SU-DHL-6 (cell line): ENCODE results near the gene VPS41.

Source experiments
- H2AFZ ChIP-seq: fragments of 200-600 bp; sonication (generic); 2 replicates; pipeline ENCODE4 v1.6.1; 2014; ENCODE audit warnings: low read depth, mild to moderate bottlenecking, moderate library complexity, mixed read lengths, antibody characterized with exemption, low read length; ENCODE audit not compliant: severe bottlenecking
- H3F3A ChIP-seq: fragments of 200-600 bp; shearing (Covaris generic); 2 replicates; pipeline ENCODE4 v1.6.0; 2016; ENCODE audit warnings: antibody characterized with exemption, mild to moderate bottlenecking; ENCODE audit not compliant: insufficient read depth
- H3K27ac ChIP-seq: fragments of 200-600 bp; sonication (generic); 2 replicates; pipeline ENCODE4 v1.5.1; 2016; ENCODE audit warnings: low read depth, mild to moderate bottlenecking, low read length, moderate library complexity, mixed read lengths
- H3K27me3 ChIP-seq: fragments of 200-600 bp; sonication (generic), shearing (Covaris generic); 2 replicates; pipeline ENCODE4 v1.6.0; 2014; ENCODE audit warnings: mild to moderate bottlenecking, low read length
- H3K36me3 ChIP-seq: fragments of 200-600 bp; sonication (generic); 2 replicates; pipeline ENCODE4 v1.6.1; 2014; ENCODE audit warnings: mild to moderate bottlenecking, low read length, mixed read lengths
- H3K4me2 ChIP-seq: fragments of 300-600, 200-600 bp; shearing (Covaris generic), sonication (generic); 2 replicates; pipeline ENCODE4 v1.6.0; 2014; ENCODE audit warnings: low read length, low read depth, mild to moderate bottlenecking; ENCODE audit not compliant: poor library complexity, severe bottlenecking
- H3K4me3 ChIP-seq: fragments of 200-600 bp; sonication (generic); 2 replicates; pipeline ENCODE4 v1.5.1; 2014; ENCODE audit warnings: antibody characterized with exemption, low read length, mild to moderate bottlenecking, mixed read lengths; ENCODE audit not compliant: insufficient read depth, poor library complexity, severe bottlenecking
- H3K79me2 ChIP-seq: fragments of 200-600 bp; sonication (generic); 2 replicates; pipeline ENCODE4 v1.6.1; 2014; ENCODE audit warnings: mild to moderate bottlenecking, low read length, moderate library complexity; ENCODE audit not compliant: insufficient read depth
- H3K9ac ChIP-seq: fragments of 200-600 bp; sonication (generic); 2 replicates; pipeline ENCODE4 v1.7.0; 2014; ENCODE audit warnings: mild to moderate bottlenecking, low read length
- H3K9me2 ChIP-seq: fragments of 200-600 bp; sonication (generic); replicated peaks from 2 replicates; pipeline ENCODE4 v1.6.1; 2014; ENCODE audit warnings: low read length; ENCODE audit not compliant: insufficient read depth
- H3K9me3 ChIP-seq: fragments of 200-600 bp; sonication (generic); 2 replicates; pipeline ENCODE4 v1.6.1; 2014; ENCODE audit warnings: low read length, mixed read lengths; ENCODE audit not compliant: insufficient read depth
- H4K20me1 ChIP-seq: fragments of 200-600 bp; sonication (generic); 2 replicates; pipeline ENCODE4 v1.6.1; 2014; ENCODE audit warnings: low read depth, mild to moderate bottlenecking, antibody characterized with exemption, low read length, moderate library complexity, mixed read lengths
- CTCF ChIP-seq: fragments of 200-600 bp; sonication (generic); IDR thresholded peaks from one replicate; pipeline ENCODE4 v1.5.1; 2017; ENCODE audit warnings: antibody characterized with exemption, mild to moderate bottlenecking, low read length, moderate library complexity; ENCODE audit not compliant: insufficient read depth, poor library complexity, severe bottlenecking
- EZH2phosphoT487 ChIP-seq: fragments of 200-600 bp; sonication (generic), shearing (Covaris generic); conservative IDR thresholded peaks from 2 replicates; pipeline ENCODE4 v1.6.1; 2018; ENCODE audit warnings: mild to moderate bottlenecking, antibody characterized with exemption, low read length, moderate library complexity, mixed read lengths

Gene VPS41

DNA sequence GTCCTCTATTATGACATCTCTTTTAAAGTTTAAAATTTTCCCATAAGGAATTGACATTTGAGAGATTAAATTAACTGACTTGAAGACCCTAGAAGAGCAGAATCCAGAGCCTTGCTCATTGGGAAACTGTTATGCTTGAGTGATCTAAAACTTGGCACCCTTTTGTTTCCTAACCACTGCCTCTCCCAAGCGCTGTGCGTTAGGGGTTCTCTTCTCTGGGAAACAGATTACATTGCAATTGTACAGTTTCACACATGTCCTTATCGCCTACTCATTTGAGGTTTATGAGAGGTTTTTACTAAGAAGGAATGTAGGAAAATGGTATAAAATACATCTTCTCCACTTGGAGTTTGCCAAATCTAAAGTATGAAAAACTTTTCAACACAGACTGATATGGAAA, 151.1 kb downstream of the VPS41 start:
- H4K20me1 ChIP-seq = no peaks in the 10 kb centered on the region
- no peak overlapping the region for H3K4me2 ChIP-seq
- H2AFZ ChIP-seq = no peak overlapping the region
- no peaks in the 10 kb centered on the region for H3K27me3 ChIP-seq
- H3K36me3 ChIP-seq = peaks cover 5% of the 10 kb centered on the region; the same call in 1 of the 2 replicates
- H3F3A ChIP-seq = no peaks in the 10 kb centered on the region
- H3K9me3 ChIP-seq = no peaks in the 10 kb centered on the region
- no peak overlapping the region for H3K4me3 ChIP-seq
- H3K27ac ChIP-seq = no peak overlapping the region
- no peak for TF ChIP-seq EZH2phosphoT487
- no peak for TF ChIP-seq CTCF
- H3K9me2 ChIP-seq = no peaks in the 10 kb centered on the region
- H3K79me2 ChIP-seq = no peaks in the 10 kb centered on the region
- no peak overlapping the region for H3K9ac ChIP-seq

GRCh38 chr7:38756521-38756920, 152.5 kb downstream of the VPS41 start:
- no peak for TF ChIP-seq CTCF
- TF ChIP-seq EZH2phosphoT487 = no peak
- no peak overlapping the region for H2AFZ ChIP-seq
- H3F3A ChIP-seq = no peaks in the 10 kb centered on the region
- no peaks in the 10 kb centered on the region for H3K27me3 ChIP-seq
- no peak overlapping the region for H3K9ac ChIP-seq
- no peak overlapping the region for H3K4me2 ChIP-seq
- H3K4me3 ChIP-seq = no peak overlapping the region
- H4K20me1 ChIP-seq = no peaks in the 10 kb centered on the region
- H3K9me2 ChIP-seq = no peaks in the 10 kb centered on the region
- no peak overlapping the region for H3K27ac ChIP-seq
- no peaks in the 10 kb centered on the region for H3K79me2 ChIP-seq
- no peaks in the 10 kb centered on the region for H3K36me3 ChIP-seq
- no peaks in the 10 kb centered on the region for H3K9me3 ChIP-seq

- H3K27ac ChIP-seq = no peak overlapping the region
- no peak overlapping the region for H3K4me3 ChIP-seq
- H3K36me3 ChIP-seq = no peaks in the 10 kb centered on the region
- H3K79me2 ChIP-seq = no peaks in the 10 kb centered on the region
- H3K4me2 ChIP-seq = no peak overlapping the region
- no peaks in the 10 kb centered on the region for H3K27me3 ChIP-seq
- H3K9me2 ChIP-seq = no peaks in the 10 kb centered on the region
- H4K20me1 ChIP-seq = no peaks in the 10 kb centered on the region
- TF ChIP-seq CTCF (no peak), EZH2phosphoT487 (no peak)
- no peak overlapping the region for H2AFZ ChIP-seq
- H3K9ac ChIP-seq = no peak overlapping the region
- no peaks in the 10 kb centered on the region for H3F3A ChIP-seq
- H3K9me3 ChIP-seq = no peaks in the 10 kb centered on the region
These were observed 155.6 kb downstream of the VPS41 start for GRCh38 chr7:38753347-38753746.

DNA sequence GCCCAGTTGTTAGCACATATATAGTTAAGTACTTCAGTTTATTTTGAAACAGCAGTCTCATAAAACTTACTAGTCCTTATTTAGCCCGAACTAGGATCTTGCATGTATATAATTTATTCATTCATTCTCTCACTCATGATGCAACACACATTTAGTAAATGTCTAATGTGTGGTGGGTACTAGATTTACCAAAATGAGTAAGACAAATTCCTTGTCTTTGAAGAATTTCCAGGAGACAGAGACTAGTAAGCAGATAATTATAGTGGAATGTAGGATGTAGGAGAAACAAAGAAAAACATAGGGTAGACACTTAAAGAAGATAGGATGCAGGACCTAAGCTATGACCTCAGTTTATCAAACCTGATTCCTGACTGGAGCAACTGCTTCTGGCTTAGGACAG, 157.6 kb downstream of the VPS41 start:
- Histone ChIP-seq H3K36me3 (no peaks in the 10 kb centered on the region), H3K9me3 (no peaks in the 10 kb centered on the region), H3K9ac (no peak overlapping the region), H3K4me2 (no peak overlapping the region), H3K9me2 (no peaks in the 10 kb centered on the region), H4K20me1 (no peaks in the 10 kb centered on the region), H3K27me3 (no peaks in the 10 kb centered on the region), H3K27ac (no peak overlapping the region), H3K79me2 (no peaks in the 10 kb centered on the region), H2AFZ (no peak overlapping the region), H3F3A (no peaks in the 10 kb centered on the region), H3K4me3 (no peak overlapping the region)
- no peak for TF ChIP-seq EZH2phosphoT487
- no peak for TF ChIP-seq CTCF
